Effector memory CD8-positive, alpha-beta T cell (primary cell): ENCODE measurements around the gene LRBA.
"Not testable (repeated sequence)": the region's sequence is repeated elsewhere in the genome, so short reads cannot be mapped to it uniquely, and the experiment has no call there.

Source experiments
- ATAC-seq: fragments of 150-1000 bp; cut with Tn5 transposase; replicated peaks from 2 replicates; pipeline ENCODE4 v1.10.0; 2021; ENCODE audit warnings: mild to moderate bottlenecking, moderate library complexity
- DNase-seq, 3 experiments: peaks; one replicate each; pipeline ENCODE4 v3.0.0; 2021
- H3K27ac Mint-ChIP-seq, 2 donors: one replicate each; pipeline ENCODE4 v1.8.0; 2022; ENCODE audit warnings: mild to moderate bottlenecking in 2 of 2, mixed read lengths in 2 of 2, moderate library complexity in 2 of 2
- H3K27me3 Mint-ChIP-seq, 2 donors: one replicate each; pipeline ENCODE4 v1.8.0; 2022; ENCODE audit warnings: mixed read lengths in 2 of 2
- H3K36me3 Mint-ChIP-seq: one replicate; pipeline ENCODE4 v1.8.0; 2022; ENCODE audit warnings: mild to moderate bottlenecking, moderate library complexity, mixed read lengths; ENCODE audit not compliant: insufficient read depth
- H3K4me1 Mint-ChIP-seq, 2 donors: one replicate each; pipeline ENCODE4 v1.8.0; 2022; ENCODE audit warnings: low read depth in 2 of 2, mixed read lengths in 2 of 2
- H3K4me3 Mint-ChIP-seq, 2 donors: one replicate each; pipeline ENCODE4 v1.8.0; 2022; ENCODE audit warnings: mild to moderate bottlenecking in 2 of 2, mixed read lengths in 2 of 2, moderate library complexity in 2 of 2
- H3K9me3 Mint-ChIP-seq, 2 donors: one replicate each; pipeline ENCODE4 v1.8.0; 2022; ENCODE audit warnings: mixed read lengths in 2 of 2

Gene LRBA

GRCh38 chr4:150771382-150771781 lies 243.7 kb downstream of the LRBA start:
- ATAC-seq (no peak), DNase-seq (no peak)
- no peaks in the 10 kb centered on the region for H3K9me3 Mint-ChIP-seq
- no peak overlapping the region for H3K4me3 Mint-ChIP-seq
- no peaks in the 10 kb centered on the region for H3K36me3 Mint-ChIP-seq
- peaks cover 9 to 12% of the 10 kb centered on the region in 2 donors for H3K4me1 Mint-ChIP-seq
- H3K27me3 Mint-ChIP-seq: no peaks in the 10 kb centered on the region
- H3K27ac Mint-ChIP-seq: no peak overlapping the region

- no peak for ATAC-seq
- H3K27ac Mint-ChIP-seq: no peak overlapping the region
- H3K27me3 Mint-ChIP-seq: no peaks in the 10 kb centered on the region
- DNase-seq: no peak
- peaks cover 7 to 15% of the 10 kb centered on the region in 2 donors for H3K4me1 Mint-ChIP-seq
- H3K9me3 Mint-ChIP-seq: no peaks in the 10 kb centered on the region
- H3K4me3 Mint-ChIP-seq: no peak overlapping the region
- H3K36me3 Mint-ChIP-seq: no peaks in the 10 kb centered on the region
Measured at GRCh38 chr4:150769845-150770244, 245.2 kb downstream of the LRBA start.

DNA sequence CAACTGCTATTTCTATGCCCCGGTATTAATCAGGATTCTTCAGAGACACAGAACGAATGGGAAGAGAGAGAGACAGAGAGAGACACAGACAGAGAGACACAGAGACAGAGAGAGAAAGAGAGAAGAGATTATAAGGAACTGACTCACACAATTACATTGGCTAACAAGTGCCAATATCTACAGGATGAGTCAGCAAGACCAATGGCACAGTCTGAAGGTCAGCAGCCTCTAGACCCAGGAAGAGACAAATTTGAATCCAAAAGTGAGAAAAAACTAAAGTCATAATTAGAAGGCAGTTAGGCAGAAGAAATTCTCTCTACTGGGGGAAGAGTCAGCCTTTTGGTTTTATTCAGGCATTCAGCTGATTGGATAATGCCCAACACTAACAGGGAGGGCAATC lies 245.8 kb downstream of the LRBA start:
- peak overlapping the region in 1 of 2 donors; percentile 39 for H3K27ac Mint-ChIP-seq
- ATAC-seq: no peak

DNA sequence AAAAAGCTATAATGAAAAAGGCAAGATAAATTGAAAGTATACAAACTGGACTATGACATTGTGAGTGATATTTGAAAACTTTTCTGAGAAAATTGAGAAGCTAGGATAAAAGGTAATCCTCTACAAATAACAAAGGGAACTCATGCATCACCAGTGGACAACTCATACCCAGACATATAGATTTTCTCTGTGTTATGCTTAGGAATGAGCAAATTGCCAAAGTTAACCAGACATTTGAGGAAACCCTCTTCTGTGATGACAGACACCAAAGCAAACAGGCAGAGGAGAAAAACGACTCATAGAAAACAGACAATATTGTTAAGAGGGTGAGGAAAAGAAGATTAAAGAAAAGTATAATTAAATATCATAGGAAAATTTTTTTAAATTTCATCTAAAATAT lies 246.6 kb downstream of the LRBA start:
- ATAC-seq: no peak

More for the DNA sequence above, 245.8 kb downstream of the LRBA start:
- Mint-ChIP-seq H3K36me3 (no peaks in the 10 kb centered on the region), H3K9me3 (no peaks in the 10 kb centered on the region), H3K27me3 (no peaks in the 10 kb centered on the region), H3K4me3 (no peak overlapping the region), H3K4me1 (peaks cover 7 to 20% of the 10 kb centered on the region in 2 donors)
- DNase-seq: no peak

DNA sequence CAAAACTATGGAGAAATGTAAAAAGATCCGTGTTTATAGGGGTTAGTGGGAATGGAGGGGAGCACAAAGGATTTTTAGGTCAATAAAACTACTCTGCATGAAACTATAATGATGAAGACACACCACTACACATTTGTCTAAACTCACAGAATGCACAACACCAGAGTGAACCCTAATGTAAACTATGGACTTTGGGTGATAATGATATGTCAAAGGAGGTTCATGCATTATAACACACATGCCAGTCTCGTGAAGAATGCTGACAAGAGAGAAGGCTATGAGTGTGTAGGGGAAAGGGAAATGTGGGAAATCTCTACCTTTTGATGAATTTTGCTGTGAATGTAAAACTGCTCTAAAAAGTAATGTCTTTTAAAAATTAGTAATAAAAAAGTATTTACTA lies 249.9 kb downstream of the LRBA start:
- no peaks in the 10 kb centered on the region for H3K27me3 Mint-ChIP-seq
- DNase-seq (no peak), ATAC-seq (no peak)
- H3K4me1 Mint-ChIP-seq: peaks cover 4 to 14% of the 10 kb centered on the region in 2 donors
- no peaks in the 10 kb centered on the region for H3K9me3 Mint-ChIP-seq
- H3K36me3 Mint-ChIP-seq: no peaks in the 10 kb centered on the region
- H3K27ac Mint-ChIP-seq: no peak overlapping the region
- H3K4me3 Mint-ChIP-seq: no peak overlapping the region

More for the DNA sequence above, 246.6 kb downstream of the LRBA start:
- Mint-ChIP-seq H3K4me3 (no peak overlapping the region), H3K36me3 (no peaks in the 10 kb centered on the region), H3K27me3 (no peaks in the 10 kb centered on the region), H3K9me3 (no peaks in the 10 kb centered on the region), H3K27ac (no peak overlapping the region), H3K4me1 (peaks cover 8 to 22% of the 10 kb centered on the region in 2 donors)
- DNase-seq: no peak

DNA sequence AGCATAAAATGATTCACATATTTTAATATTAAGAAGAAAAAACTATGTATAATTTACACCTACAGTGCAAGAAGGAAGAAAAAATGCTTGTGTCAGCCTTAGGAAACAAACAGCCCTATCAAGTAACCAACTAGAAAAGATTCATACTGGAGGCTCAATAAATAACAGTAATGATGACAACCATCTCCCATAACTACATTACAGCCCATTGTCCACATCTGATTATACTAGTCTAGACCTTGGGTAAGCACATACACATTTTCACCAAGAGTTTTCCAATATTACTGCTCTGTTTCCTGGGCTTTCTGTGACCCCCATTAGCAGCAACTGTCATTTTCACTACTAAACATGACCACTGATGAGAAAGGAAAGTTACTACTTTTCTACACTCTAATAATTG lies 263.4 kb downstream of the LRBA start:
- no peak for DNase-seq
- Mint-ChIP-seq H3K36me3 (peaks cover 5% of the 10 kb centered on the region), H3K4me1 (peaks cover 5 to 18% of the 10 kb centered on the region in 2 donors), H3K27me3 (no peaks in the 10 kb centered on the region), H3K9me3 (no peaks in the 10 kb centered on the region), H3K27ac (no peak overlapping the region), H3K4me3 (no peak overlapping the region)
- ATAC-seq: no peak

DNA sequence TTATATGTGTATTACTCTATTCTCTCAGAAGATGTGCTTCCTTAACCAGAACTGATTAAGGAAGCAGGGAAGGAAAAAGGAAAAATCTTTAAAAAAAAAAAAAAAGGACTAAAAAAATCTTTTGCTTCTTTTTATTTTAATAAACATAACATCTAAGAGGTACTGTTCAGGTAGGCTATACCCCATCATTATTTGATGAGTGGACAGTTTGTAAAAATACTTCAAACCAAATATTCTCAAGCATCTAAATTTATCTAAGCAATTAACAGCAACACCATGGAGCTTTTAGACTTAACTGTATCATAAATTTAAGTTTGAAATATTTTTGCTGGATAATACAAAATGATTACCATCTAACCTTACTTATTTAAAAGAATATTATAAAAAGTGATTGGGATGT lies 264.3 kb downstream of the LRBA start:
- Mint-ChIP-seq H3K9me3 (no peaks in the 10 kb centered on the region), H3K4me3 (no peak overlapping the region), H3K27ac (no peak overlapping the region), H3K4me1 (peaks cover 5 to 18% of the 10 kb centered on the region in 2 donors), H3K36me3 (peaks cover 9% of the 10 kb centered on the region), H3K27me3 (no peaks in the 10 kb centered on the region)
- DNase-seq: no peak
- ATAC-seq: no peak

GRCh38 chr4:150746156-150746555 lies 268.9 kb downstream of the LRBA start:
- DNase-seq: no peak
- Mint-ChIP-seq H3K9me3 (no peaks in the 10 kb centered on the region), H3K4me1 (peaks cover 3 to 19% of the 10 kb centered on the region in 2 donors), H3K4me3 (no peak overlapping the region), H3K27ac (no peak overlapping the region), H3K27me3 (no peaks in the 10 kb centered on the region), H3K36me3 (peaks cover 12% of the 10 kb centered on the region)
- ATAC-seq: no peak

- H3K9me3 Mint-ChIP-seq: no peaks in the 10 kb centered on the region
Measured at GRCh38 chr4:150744570-150744969, 270.5 kb downstream of the LRBA start.

GRCh38 chr4:150743564-150744342 lies 271.3 kb downstream of the LRBA start:
- H3K36me3 Mint-ChIP-seq: peaks cover 12% of the 10 kb centered on the region
- ATAC-seq: no peak

More at GRCh38 chr4:150744570-150744969, 270.5 kb downstream of the LRBA start:
- ATAC-seq (no peak), DNase-seq (no peak)
- Mint-ChIP-seq H3K4me3 (no peak overlapping the region), H3K27me3 (no peaks in the 10 kb centered on the region), H3K36me3 (peaks cover 12% of the 10 kb centered on the region), H3K27ac (no peak overlapping the region), H3K4me1 (peaks cover 5 to 22% of the 10 kb centered on the region in 2 donors)

GRCh38 chr4:150742930-150743329 lies 272.2 kb downstream of the LRBA start:
- H3K4me1 Mint-ChIP-seq: peaks cover 3 to 23% of the 10 kb centered on the region in 2 donors
- not testable (repeated sequence) for H3K36me3 Mint-ChIP-seq, ATAC-seq, H3K9me3 Mint-ChIP-seq, DNase-seq, H3K4me3 Mint-ChIP-seq, H3K27ac Mint-ChIP-seq, H3K27me3 Mint-ChIP-seq

More at GRCh38 chr4:150743564-150744342, 271.3 kb downstream of the LRBA start:
- Mint-ChIP-seq H3K9me3 (no peaks in the 10 kb centered on the region), H3K4me1 (peaks cover 5 to 27% of the 10 kb centered on the region in 2 donors), H3K27ac (peak overlapping the region in 1 of 2 donors; percentile 7), H3K27me3 (no peaks in the 10 kb centered on the region), H3K4me3 (no peak overlapping the region)
- DNase-seq: no peak

DNA sequence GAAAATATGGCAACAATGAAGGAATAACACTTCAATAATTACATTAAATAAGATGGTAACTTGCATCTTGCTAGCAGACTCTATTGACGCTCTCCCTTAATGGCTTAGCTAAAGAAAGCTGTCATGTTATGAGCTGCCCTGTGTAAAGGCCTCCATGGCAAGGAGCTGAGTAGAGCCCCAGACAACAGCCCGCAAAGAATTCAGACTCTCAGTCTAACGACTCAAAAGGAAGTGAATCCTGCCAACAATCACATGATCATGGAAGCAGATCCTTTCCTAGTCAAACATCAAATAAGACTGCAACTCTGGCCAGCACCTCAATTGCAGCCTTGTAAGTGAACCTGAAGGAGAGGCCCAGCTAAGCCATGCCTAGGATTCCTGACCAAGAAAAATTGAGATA lies 275.5 kb downstream of the LRBA start:
- Mint-ChIP-seq H3K9me3 (no peaks in the 10 kb centered on the region), H3K27me3 (no peaks in the 10 kb centered on the region), H3K4me1 (peaks cover 2 to 17% of the 10 kb centered on the region in 2 donors), H3K4me3 (no peak overlapping the region), H3K36me3 (peaks cover 12% of the 10 kb centered on the region), H3K27ac (peak overlapping the region in 1 of 2 donors; percentile 44)
- no peak for DNase-seq
- ATAC-seq: no peak

- Mint-ChIP-seq H3K9me3 (peaks cover 2 to 11% of the 10 kb centered on the region in 2 donors), H3K27me3 (no peaks in the 10 kb centered on the region), H3K4me1 (peaks cover 6 to 35% of the 10 kb centered on the region in 2 donors), H3K36me3 (peaks cover 22% of the 10 kb centered on the region), H3K27ac (no peak overlapping the region), H3K4me3 (no peak overlapping the region)
- DNase-seq (no peak), ATAC-seq (no peak)
Measured at GRCh38 chr4:150725957-150726523, 289.0 kb downstream of the LRBA start.
